HEK293 (cell line): ENCODE measurements around the gene MRPL51.

Experiments used
- BCL11A ChIP-seq: fragments of 450-650 bp; formaldehyde crosslinking; IDR thresholded peaks from 2 replicates; pipeline ENCODE4 v1.5.1; 2016; ENCODE audit warnings: low read depth, missing biosample characterization, missing genetic modification characterization
- BCL11B ChIP-seq: fragments of 450-650 bp; formaldehyde crosslinking; IDR thresholded peaks from 2 replicates; pipeline ENCODE4 v1.5.1; 2016; ENCODE audit warnings: low read depth, missing biosample characterization, missing genetic modification characterization
- KLF10 ChIP-seq: fragments of 450-650 bp; IDR thresholded peaks from 2 replicates; pipeline ENCODE4 v1.5.1; 2018; ENCODE audit warnings: missing biosample characterization, mild to moderate bottlenecking, missing genetic modification characterization
- KLF9 ChIP-seq: fragments of 450-650 bp; formaldehyde crosslinking; IDR thresholded peaks from 2 replicates; pipeline ENCODE4 v1.5.1; 2016; ENCODE audit warnings: missing biosample characterization, missing genetic modification characterization, low read depth
- PRDM2 ChIP-seq: fragments of 450-650 bp; formaldehyde crosslinking; IDR thresholded peaks from 2 replicates; pipeline ENCODE4 v1.5.1; 2016; ENCODE audit warnings: missing biosample characterization, missing genetic modification characterization, borderline replicate concordance
- SETDB1 ChIP-seq: IDR thresholded peaks from one replicate; pipeline ENCODE4 v1.6.1; 2017; ENCODE audit warnings: mild to moderate bottlenecking, low read length, moderate library complexity, mixed read lengths; ENCODE audit not compliant: insufficient read length
- ZBTB44 ChIP-seq: fragments of 450-650 bp; IDR thresholded peaks from 2 replicates; pipeline ENCODE4 v1.5.1; 2018; ENCODE audit warnings: missing biosample characterization, mild to moderate bottlenecking, missing genetic modification characterization
- ZBTB49 ChIP-seq: fragments of 450-650 bp; formaldehyde crosslinking; IDR thresholded peaks from 2 replicates; pipeline ENCODE4 v1.5.1; 2016; ENCODE audit warnings: missing biosample characterization, missing genetic modification characterization, low read depth
- ZFHX2 ChIP-seq: fragments of 450-650 bp; formaldehyde crosslinking; conservative IDR thresholded peaks from 2 replicates; pipeline ENCODE4 v1.5.1; 2016; ENCODE audit warnings: missing biosample characterization, missing genetic modification characterization
- ZNF146 ChIP-seq: fragments of 450-650 bp; formaldehyde crosslinking; IDR thresholded peaks from 2 replicates; pipeline ENCODE4 v1.5.1; 2016; ENCODE audit warnings: missing biosample characterization, missing genetic modification characterization
- ZNF148 ChIP-seq: fragments of 450-650 bp; formaldehyde crosslinking; IDR thresholded peaks from 2 replicates; pipeline ENCODE4 v1.5.0; 2017; ENCODE audit warnings: missing biosample characterization, missing genetic modification characterization, borderline replicate concordance
- ZNF174 ChIP-seq: fragments of 450-650 bp; formaldehyde crosslinking; IDR thresholded peaks from 2 replicates; pipeline ENCODE4 v1.5.0; 2017; ENCODE audit warnings: missing biosample characterization, mild to moderate bottlenecking, missing genetic modification characterization
- ZNF248 ChIP-seq: fragments of 450-650 bp; formaldehyde crosslinking; IDR thresholded peaks from 2 replicates; pipeline ENCODE4 v1.5.1; 2017; ENCODE audit warnings: missing biosample characterization, missing genetic modification characterization
- ZNF335 ChIP-seq: fragments of 450-650 bp; formaldehyde crosslinking; conservative IDR thresholded peaks from 2 replicates; pipeline ENCODE4 v1.5.1; 2016; ENCODE audit warnings: missing biosample characterization, missing genetic modification characterization
- ZNF341 ChIP-seq: fragments of 450-650 bp; formaldehyde crosslinking; IDR thresholded peaks from 2 replicates; pipeline ENCODE4; 2016; ENCODE audit warnings: low read depth, missing biosample characterization, missing genetic modification characterization
- ZNF354C ChIP-seq: fragments of 450-650 bp; formaldehyde crosslinking; IDR thresholded peaks from 2 replicates; pipeline ENCODE4 v1.5.1; 2016; ENCODE audit warnings: missing biosample characterization, missing genetic modification characterization, low read depth, borderline replicate concordance
- ZNF37A ChIP-seq: fragments of 450-650 bp; IDR thresholded peaks from 2 replicates; pipeline ENCODE4 v1.5.1; 2018; ENCODE audit warnings: missing biosample characterization, missing genetic modification characterization
- ZNF433 ChIP-seq: fragments of 450-650 bp; formaldehyde crosslinking; IDR thresholded peaks from 2 replicates; pipeline ENCODE4 v1.5.1; 2016; ENCODE audit warnings: missing biosample characterization, missing genetic modification characterization, low read depth
- ZNF488 ChIP-seq: fragments of 450-650 bp; formaldehyde crosslinking; IDR thresholded peaks from 2 replicates; pipeline ENCODE4 v1.5.1; 2016; ENCODE audit warnings: missing biosample characterization, missing genetic modification characterization
- ZNF514 ChIP-seq: fragments of 450-650 bp; formaldehyde crosslinking; IDR thresholded peaks from 2 replicates; pipeline ENCODE4 v1.5.1; 2016; ENCODE audit warnings: missing biosample characterization, missing genetic modification characterization
- ZNF558 ChIP-seq: fragments of 450-650 bp; formaldehyde crosslinking; IDR thresholded peaks from 2 replicates; pipeline ENCODE4 v1.5.1; 2016; ENCODE audit warnings: missing biosample characterization, missing genetic modification characterization
- ZNF704 ChIP-seq: fragments of 450-650 bp; formaldehyde crosslinking; IDR thresholded peaks from 2 replicates; pipeline ENCODE4 v1.5.1; 2016; ENCODE audit warnings: missing biosample characterization, missing genetic modification characterization
- ZSCAN4 ChIP-seq: fragments of 450-650 bp; formaldehyde crosslinking; IDR thresholded peaks from 2 replicates; pipeline ENCODE4 v1.5.1; 2017; ENCODE audit warnings: missing biosample characterization, missing genetic modification characterization

MRPL51 gene

GRCh38 chr12:6470375-6471163, 22.5 kb downstream of the MRPL51 start, which contains the start of gene VAMP1 (continued):
- TF ChIP-seq ZNF146 (tag by site-specific recombination): no peak
- no peak for TF ChIP-seq ZNF148 (tag by site-specific recombination)
- TF ChIP-seq ZNF335 (tag by site-specific recombination): peak; percentile 71
- no peak for TF ChIP-seq ZNF248
- no peak for TF ChIP-seq ZNF558
- TF ChIP-seq ZNF514: no peak
- no peak for TF ChIP-seq ZNF433 (tag by site-specific recombination)
- TF ChIP-seq ZBTB49: no peak
- TF ChIP-seq SETDB1: no peak
- TF ChIP-seq ZNF704: no peak
- TF ChIP-seq ZSCAN4 (tag by site-specific recombination): no peak
- TF ChIP-seq PRDM2 (tag by site-specific recombination): peak; percentile 12; the same call in 1 of the 2 replicates
- peak; percentile 88 for TF ChIP-seq KLF10
- no peak for TF ChIP-seq ZNF488
- peak; percentile 90 for TF ChIP-seq KLF9
- peak; percentile 89 for TF ChIP-seq ZBTB44 (tag by site-specific recombination)
- peak; percentile 70 for TF ChIP-seq ZNF341 (tag by site-specific recombination)
- TF ChIP-seq ZFHX2 (tag by site-specific recombination): peak; percentile 58
- no peak for TF ChIP-seq ZNF37A (tag by site-specific recombination)
- 0 out of 2 replicates have a peak, but pooled peaks have one; percentile 31 for TF ChIP-seq BCL11B (tag by site-specific recombination)
- TF ChIP-seq BCL11A (tag by site-specific recombination): no peak
- TF ChIP-seq ZNF354C: no peak
- no peak for TF ChIP-seq ZNF174 (tag by site-specific recombination)
